CMK (cell line): ENCODE measurements around the gene DCAF6.

Source experiments
- DNase-seq: peaks from one replicate; pipeline ENCODE4 v3.0.0-alpha.2; 2010; ENCODE audit warnings: low read depth

DCAF6 gene

DNA sequence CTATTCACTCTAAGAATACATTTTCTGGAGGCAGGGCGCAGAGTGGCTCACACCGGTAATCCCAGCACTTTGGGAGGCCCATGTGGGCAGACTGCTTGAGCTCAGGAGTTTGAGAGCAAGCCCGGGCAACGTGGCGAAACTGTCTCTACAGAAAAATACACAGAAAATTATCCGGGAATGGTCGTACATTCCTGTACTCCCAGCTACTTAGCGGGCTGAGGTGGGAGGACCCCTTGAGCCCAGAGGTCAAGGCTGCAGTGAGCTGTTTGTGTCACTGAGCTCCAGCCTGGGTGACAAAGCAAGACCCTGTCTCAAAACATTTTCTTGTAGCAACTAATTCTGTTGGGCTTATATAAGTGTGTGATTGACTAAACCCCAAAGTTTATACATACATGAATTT, 169.8 kb downstream of the DCAF6 start:
- DNase-seq = no peak

DNA sequence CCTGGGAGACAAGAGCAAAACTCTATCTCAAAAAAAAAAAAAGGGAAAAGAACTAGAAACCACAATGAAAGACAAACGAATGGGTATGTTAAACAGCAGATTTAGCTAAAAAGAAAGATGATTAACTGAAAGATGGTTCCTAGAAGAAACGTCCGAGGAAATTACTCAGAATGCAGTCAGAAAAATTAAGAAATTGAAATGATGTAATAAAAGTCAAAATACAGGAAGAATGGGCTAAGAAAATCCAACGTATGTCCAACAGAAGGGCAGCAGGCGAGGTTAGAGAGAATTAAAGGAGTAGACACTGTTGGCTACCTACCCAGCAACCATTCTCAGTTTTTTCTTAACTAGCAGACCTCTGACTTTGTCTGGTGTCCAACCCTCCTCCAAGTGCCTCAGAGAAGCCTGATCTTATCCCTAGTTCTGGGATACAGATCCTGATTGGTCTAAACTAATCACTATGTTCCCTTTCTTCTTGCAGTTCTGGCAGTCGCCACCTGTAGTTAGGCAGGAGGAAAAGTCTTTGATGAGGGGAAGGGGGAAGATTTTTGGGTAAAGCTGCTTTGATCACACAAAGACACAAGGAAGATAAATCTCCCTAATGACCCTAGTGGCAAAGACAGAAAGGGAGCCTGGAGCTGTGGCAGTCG, 174.5 kb downstream of the DCAF6 start:
- DNase-seq = no peak

GRCh38 chr1:168112673-168113305, 176.3 kb downstream of the DCAF6 start:
- DNase-seq = no peak

DNA sequence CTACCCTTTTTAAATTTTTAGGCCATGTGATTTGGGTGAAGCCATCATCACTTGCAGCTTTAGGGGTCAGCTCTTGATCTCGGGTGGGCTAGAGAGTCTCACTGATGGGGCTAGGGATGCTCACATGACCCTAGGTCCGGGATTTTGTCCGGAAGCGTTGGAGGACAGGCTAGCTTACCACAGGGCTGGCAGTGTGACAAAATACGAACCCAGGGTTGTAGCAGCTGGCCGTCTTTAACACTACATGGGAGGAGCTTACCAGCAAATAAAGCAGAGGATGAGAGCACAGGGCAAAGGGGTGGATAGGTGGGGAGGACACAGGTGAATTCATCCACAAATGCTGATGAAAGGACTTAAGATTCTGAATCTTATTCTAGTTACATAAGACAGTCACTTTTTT, 178.4 kb downstream of the DCAF6 start:
- DNase-seq = no peak

DNA sequence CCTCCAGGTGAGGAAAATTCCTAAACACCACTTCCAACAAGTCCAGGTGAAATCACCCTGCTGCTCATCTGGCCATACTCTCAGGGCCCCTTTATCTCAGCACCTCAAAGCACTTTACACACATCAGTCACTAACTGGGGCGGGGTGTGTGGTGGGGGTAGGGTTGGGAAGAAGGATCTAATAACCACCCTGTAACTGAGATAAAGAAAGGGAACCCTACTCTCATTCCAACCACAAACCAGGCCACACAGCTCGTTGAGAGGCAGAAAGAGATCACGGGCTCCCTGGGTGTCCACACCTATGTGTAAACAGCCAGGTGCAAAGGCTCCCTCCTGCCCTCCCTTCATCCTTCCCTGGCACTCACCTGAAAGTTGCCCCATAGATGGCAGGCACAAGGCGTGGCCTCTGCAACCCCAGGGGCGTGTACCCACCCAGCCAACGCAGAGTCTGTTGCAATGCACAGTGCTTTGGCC, 179.9 kb downstream of the DCAF6 start:
- no peak for DNase-seq

DNA sequence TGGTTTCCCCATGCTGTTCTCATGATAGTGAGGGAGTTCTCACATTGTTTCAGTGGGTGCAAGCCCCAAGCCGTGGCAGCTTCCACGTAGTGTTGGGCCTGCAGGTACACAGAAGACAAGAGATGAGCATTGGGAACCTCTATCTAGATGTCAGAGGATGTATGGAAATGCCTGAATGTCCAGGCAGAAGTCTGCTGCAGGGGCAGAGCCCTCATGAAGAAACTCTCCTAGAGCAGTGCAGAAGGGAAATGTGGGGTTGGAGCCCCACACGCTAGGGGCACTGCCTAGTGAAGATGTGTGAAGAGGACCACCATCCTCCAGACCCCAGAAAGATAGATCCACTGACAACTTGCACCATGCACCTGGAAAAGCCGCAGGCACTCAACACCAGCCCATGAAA, 183.3 kb downstream of the DCAF6 start:
- DNase-seq = no peak

- DNase-seq = no peak
These were observed 185.0 kb downstream of the DCAF6 start for GRCh38 chr1:168121401-168122011.

GRCh38 chr1:168125051-168125450, 188.6 kb downstream of the DCAF6 start:
- no peak for DNase-seq
